ENCODE data around the gene S100A3. TPM values are rescaled to one million over a fixed set of nuclear protein-coding genes. Genes with fewer than 3 reads are reported as not detected.
"Not testable (repeated sequence)": the region's sequence is repeated elsewhere in the genome, so short reads cannot be mapped to it uniquely, and the experiment has no call there.

Gene S100A3
- total and polyA plus RNA-seq, 2 donors, result 5.2 TPM; not detected in 1

- DNase-seq (ENCODE audit: extremely low spot score), result no peak
- no peak overlapping the region for H3K27ac ChIP-seq (ENCODE audit: low read depth)
- WGBS, result 88% methylated on average over 7 of the region's 7 CpGs
Observed at GRCh38 chr1:153563991-153564390, 14.9 kb upstream of the S100A3 start.

GRCh38 chr1:153563483-153563901 is 14.4 kb upstream of the S100A3 start:
- DNase-seq (ENCODE audit: extremely low spot score), result no peak
- WGBS, result 81% methylated on average over 6 of the region's 6 CpGs
- H3K4me3 ChIP-seq (ENCODE audit: low read depth, low read length), result no peak overlapping the region
- no peak overlapping the region for H3K27ac ChIP-seq (ENCODE audit: low read depth)
- no peaks in the 10 kb centered on the region for H3K36me3 ChIP-seq (ENCODE audit: insufficient read depth)
- H3K4me1 ChIP-seq (ENCODE audit: insufficient read depth), result no peaks in the 10 kb centered on the region

More at GRCh38 chr1:153563991-153564390, 14.9 kb upstream of the S100A3 start:
- Histone ChIP-seq H3K4me1 (ENCODE audit: insufficient read depth) (no peaks in the 10 kb centered on the region), H3K36me3 (ENCODE audit: insufficient read depth) (no peaks in the 10 kb centered on the region), H3K4me3 (ENCODE audit: low read depth, low read length) (no peak overlapping the region)

GRCh38 chr1:153562021-153562420 is 13.0 kb upstream of the S100A3 start:
- not testable (repeated sequence) for H3K36me3 ChIP-seq (ENCODE audit: insufficient read depth); H3K4me3 ChIP-seq (ENCODE audit: low read depth, low read length); DNase-seq (ENCODE audit: extremely low spot score); H3K27ac ChIP-seq (ENCODE audit: low read depth); H3K4me1 ChIP-seq (ENCODE audit: insufficient read depth)
- WGBS, result 94% methylated on average over 3 of the region's 3 CpGs

- no peak overlapping the region for H3K4me3 ChIP-seq (ENCODE audit: low read depth, low read length)
- H3K27ac ChIP-seq (ENCODE audit: low read depth), result no peak overlapping the region
- DNase-seq (ENCODE audit: extremely low spot score), result no peak
- no peaks in the 10 kb centered on the region for H3K36me3 ChIP-seq (ENCODE audit: insufficient read depth)
- WGBS, result 96% methylated on average over 3 of the region's 3 CpGs
- H3K4me1 ChIP-seq (ENCODE audit: insufficient read depth), result no peaks in the 10 kb centered on the region
Observed at GRCh38 chr1:153561466-153561985, 12.5 kb upstream of the S100A3 start.

GRCh38 chr1:153560771-153561465 is 11.9 kb upstream of the S100A3 start:
- Histone ChIP-seq H3K4me1 (ENCODE audit: insufficient read depth) (no peaks in the 10 kb centered on the region), H3K4me3 (ENCODE audit: low read depth, low read length) (no peak overlapping the region), H3K27ac (ENCODE audit: low read depth) (no peak overlapping the region), H3K36me3 (ENCODE audit: insufficient read depth) (no peaks in the 10 kb centered on the region)
- WGBS, result 78% methylated on average over 10 of the region's 10 CpGs
- DNase-seq (ENCODE audit: extremely low spot score), result no peak

- Histone ChIP-seq H3K4me3 (ENCODE audit: low read depth, low read length) (no peak overlapping the region), H3K36me3 (ENCODE audit: insufficient read depth) (no peaks in the 10 kb centered on the region), H3K4me1 (ENCODE audit: insufficient read depth) (no peaks in the 10 kb centered on the region), H3K27ac (ENCODE audit: low read depth) (no peak overlapping the region)
- 95% methylated on average over 2 of the region's 2 CpGs for WGBS
- no peak for DNase-seq (ENCODE audit: extremely low spot score)
Observed at GRCh38 chr1:153560241-153560640, 11.2 kb upstream of the S100A3 start.

- WGBS, result 95% methylated on average over 3 of the region's 3 CpGs
- no peak for DNase-seq (ENCODE audit: extremely low spot score)
- H3K4me1 ChIP-seq (ENCODE audit: insufficient read depth), result no peaks in the 10 kb centered on the region
Observed at GRCh38 chr1:153557877-153558276, 8.8 kb upstream of the S100A3 start.

GRCh38 chr1:153556348-153556747 is 7.3 kb upstream of the S100A3 start:
- Histone ChIP-seq H3K4me3 (ENCODE audit: low read depth, low read length) (no peak overlapping the region), H3K27ac (ENCODE audit: low read depth) (no peak overlapping the region), H3K4me1 (ENCODE audit: insufficient read depth) (no peaks in the 10 kb centered on the region), H3K36me3 (ENCODE audit: insufficient read depth) (no peaks in the 10 kb centered on the region)
- no peak for DNase-seq (ENCODE audit: extremely low spot score)
- 97% methylated on average over 1 of the region's 1 CpG for WGBS

More at GRCh38 chr1:153557877-153558276, 8.8 kb upstream of the S100A3 start:
- H3K4me3 ChIP-seq (ENCODE audit: low read depth, low read length), result no peak overlapping the region
- no peak overlapping the region for H3K27ac ChIP-seq (ENCODE audit: low read depth)
- no peaks in the 10 kb centered on the region for H3K36me3 ChIP-seq (ENCODE audit: insufficient read depth)

- Histone ChIP-seq H3K4me3 (ENCODE audit: low read depth, low read length) (no peak overlapping the region), H3K36me3 (ENCODE audit: insufficient read depth) (no peaks in the 10 kb centered on the region), H3K27ac (ENCODE audit: low read depth) (no peak overlapping the region), H3K4me1 (ENCODE audit: insufficient read depth) (no peaks in the 10 kb centered on the region)
- no peak for DNase-seq (ENCODE audit: extremely low spot score)
- 59% methylated on average over 2 of the region's 2 CpGs for WGBS
Observed at GRCh38 chr1:153553830-153554541, 4.9 kb upstream of the S100A3 start.

- Histone ChIP-seq H3K4me3 (ENCODE audit: low read depth, low read length) (no peak overlapping the region), H3K27ac (ENCODE audit: low read depth) (no peak overlapping the region), H3K36me3 (ENCODE audit: insufficient read depth) (no peaks in the 10 kb centered on the region), H3K4me1 (ENCODE audit: insufficient read depth) (no peaks in the 10 kb centered on the region)
- 89% methylated on average over 12 of the region's 12 CpGs for WGBS
- no peak for DNase-seq (ENCODE audit: extremely low spot score)
Observed at GRCh38 chr1:153553096-153553495, 4.0 kb upstream of the S100A3 start.

GRCh38 chr1:153552335-153552734 is 3.3 kb upstream of the S100A3 start:
- H3K36me3 ChIP-seq (ENCODE audit: insufficient read depth), result no peaks in the 10 kb centered on the region
- WGBS, result 92% methylated on average over 8 of the region's 8 CpGs
- H3K27ac ChIP-seq (ENCODE audit: low read depth), result no peak overlapping the region
- DNase-seq (ENCODE audit: extremely low spot score), result no peak
- H3K4me3 ChIP-seq (ENCODE audit: low read depth, low read length), result no peak overlapping the region
- H3K4me1 ChIP-seq (ENCODE audit: insufficient read depth), result no peaks in the 10 kb centered on the region

GRCh38 chr1:153550827-153551500 is 1.9 kb upstream of the S100A3 start:
- DNase-seq (ENCODE audit: extremely low spot score), result no peak
- H3K4me1 ChIP-seq (ENCODE audit: insufficient read depth), result no peaks in the 10 kb centered on the region
- no peaks in the 10 kb centered on the region for H3K36me3 ChIP-seq (ENCODE audit: insufficient read depth)
- H3K4me3 ChIP-seq (ENCODE audit: low read depth, low read length), result no peak overlapping the region
- WGBS, result 82% methylated on average over 10 of the region's 10 CpGs
- no peak overlapping the region for H3K27ac ChIP-seq (ENCODE audit: low read depth)

- Histone ChIP-seq H3K4me1 (ENCODE audit: insufficient read depth) (no peaks in the 10 kb centered on the region), H3K27ac (ENCODE audit: low read depth) (no peak overlapping the region), H3K4me3 (ENCODE audit: low read depth, low read length) (no peak overlapping the region), H3K36me3 (ENCODE audit: insufficient read depth) (no peaks in the 10 kb centered on the region)
- 84% methylated on average over 4 of the region's 4 CpGs for WGBS
- no peak for DNase-seq (ENCODE audit: extremely low spot score)
Observed at GRCh38 chr1:153550398-153550758, 1.3 kb upstream of the S100A3 start.
